ENCODE data around the gene ADAM23.

DNA sequence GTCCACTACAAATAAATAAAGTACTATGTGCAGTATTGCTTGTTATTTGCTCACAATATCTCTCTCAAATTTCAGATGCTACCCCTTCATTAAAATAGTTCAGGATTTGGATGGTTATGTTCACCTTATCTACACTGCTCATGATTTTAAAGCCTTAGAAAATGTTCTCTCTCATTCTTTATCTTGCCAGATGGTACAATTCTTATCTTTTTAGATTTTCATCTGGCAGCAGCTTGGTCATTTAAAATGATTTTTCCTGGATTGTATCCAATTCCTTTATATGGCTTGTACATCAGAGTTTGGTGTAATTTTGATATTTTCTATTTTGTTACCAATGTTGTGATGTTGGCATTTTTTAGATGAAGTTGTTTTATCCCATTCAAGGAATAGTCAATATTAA, 10.1 kb upstream of the ADAM23 start:
- TF ChIP-seq CTCF (optimal IDR thresholded peaks at IDR 0.05 in 1 of 3, IDR thresholded peaks at IDR 0.05 in 1 of 3, conservative IDR thresholded peaks at IDR 0.05 in 1 of 3; ENCODE audit: extremely low read depth in 1 of 3, insufficient read depth in 2 of 3, low read length in 3 of 3) (no peak), EZH2 (IDR thresholded peaks at IDR 0.05; ENCODE audit: low read length) (no peak)

Measured in keratinocyte (primary cell).